ENCODE measurements around the gene PTPRF.

PTPRF gene

GRCh38 chr1:43650310-43651085 lies 119.8 kb downstream of the PTPRF start:
- TF ChIP-seq TCF12 (IDR thresholded peaks at IDR 0.05; ENCODE audit: low read depth) (no peak), CEBPB (IDR thresholded peaks at IDR 0.05) (0 out of 2 replicates have a peak, but pooled peaks have one; percentile 69), TAF1 (IDR thresholded peaks at IDR 0.05; ENCODE audit: low read depth) (peak; percentile 85), YY1 (IDR thresholded peaks at IDR 0.05; ENCODE audit: low read depth) (0 out of 2 replicates have a peak, but pooled peaks have one; percentile 42), ZBTB7A (IDR thresholded peaks at IDR 0.05; ENCODE audit: low read depth) (no peak), RAD21 (IDR thresholded peaks at IDR 0.05; ENCODE audit: low read depth) (no peak)

- TF ChIP-seq TCF12 (IDR thresholded peaks at IDR 0.05; ENCODE audit: low read depth) (no peak), YY1 (IDR thresholded peaks at IDR 0.05; ENCODE audit: low read depth) (no peak), EGR1 (IDR thresholded peaks at IDR 0.05) (no peak), CREB1 (IDR thresholded peaks at IDR 0.05; ENCODE audit: low read depth) (no peak), EP300 (IDR thresholded peaks at IDR 0.05; ENCODE audit: borderline replicate concordance) (no peak), REST (IDR thresholded peaks at IDR 0.05; ENCODE audit: low read depth) (no peak), CEBPB (IDR thresholded peaks at IDR 0.05) (no peak), FOXM1 (IDR thresholded peaks at IDR 0.05; ENCODE audit: borderline replicate concordance, low read depth) (no peak)
Observed at GRCh38 chr1:43651188-43651587, 120.5 kb downstream of the PTPRF start.

- TF ChIP-seq RAD21 (IDR thresholded peaks at IDR 0.05; ENCODE audit: low read depth) (no peak), CEBPB (IDR thresholded peaks at IDR 0.05) (no peak), EGR1 (IDR thresholded peaks at IDR 0.05) (no peak), USF1 (IDR thresholded peaks at IDR 0.05) (no peak), YY1 (IDR thresholded peaks at IDR 0.05; ENCODE audit: low read depth) (no peak), TAF1 (IDR thresholded peaks at IDR 0.05; ENCODE audit: low read depth) (no peak), EP300 (IDR thresholded peaks at IDR 0.05; ENCODE audit: borderline replicate concordance) (no peak), REST (IDR thresholded peaks at IDR 0.05; ENCODE audit: low read depth) (no peak), TEAD4 (IDR thresholded peaks at IDR 0.05) (no peak)
Observed at GRCh38 chr1:43651902-43652301, 121.2 kb downstream of the PTPRF start.

GRCh38 chr1:43653339-43653738 lies 122.7 kb downstream of the PTPRF start:
- TF ChIP-seq EGR1 (IDR thresholded peaks at IDR 0.05) (no peak), USF1 (IDR thresholded peaks at IDR 0.05) (no peak), CEBPB (IDR thresholded peaks at IDR 0.05) (no peak), CREB1 (IDR thresholded peaks at IDR 0.05; ENCODE audit: low read depth) (no peak), NFIC (IDR thresholded peaks at IDR 0.05) (no peak), EP300 (IDR thresholded peaks at IDR 0.05; ENCODE audit: borderline replicate concordance) (no peak), TCF12 (IDR thresholded peaks at IDR 0.05; ENCODE audit: low read depth) (no peak), FOXM1 (IDR thresholded peaks at IDR 0.05; ENCODE audit: borderline replicate concordance, low read depth) (no peak), REST (IDR thresholded peaks at IDR 0.05; ENCODE audit: low read depth) (no peak), ZBTB7A (IDR thresholded peaks at IDR 0.05; ENCODE audit: low read depth) (no peak), TAF1 (IDR thresholded peaks at IDR 0.05; ENCODE audit: low read depth) (no peak), YY1 (IDR thresholded peaks at IDR 0.05; ENCODE audit: low read depth) (no peak), TEAD4 (IDR thresholded peaks at IDR 0.05) (no peak), RAD21 (IDR thresholded peaks at IDR 0.05; ENCODE audit: low read depth) (no peak)
- TF ChIP-seq, protein P1, sequence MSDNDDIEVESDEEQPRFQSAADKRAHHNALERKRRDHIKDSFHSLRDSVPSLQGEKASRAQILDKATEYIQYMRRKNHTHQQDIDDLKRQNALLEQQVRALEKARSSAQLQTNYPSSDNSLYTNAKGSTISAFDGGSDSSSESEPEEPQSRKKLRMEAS (IDR thresholded peaks at IDR 0.05): no peak
